Measurements from ENCODE around the gene VPS8. TPM values are rescaled to one million over a fixed set of nuclear protein-coding genes. Genes with fewer than 3 reads are reported as not detected.
"Not testable (repeated sequence)": the region's sequence is repeated elsewhere in the genome, so short reads cannot be mapped to it uniquely, and the experiment has no call there.

VPS8 gene
- polyA plus RNA-seq, 1 donor from 2014 or later, result 22.2 TPM

DNA sequence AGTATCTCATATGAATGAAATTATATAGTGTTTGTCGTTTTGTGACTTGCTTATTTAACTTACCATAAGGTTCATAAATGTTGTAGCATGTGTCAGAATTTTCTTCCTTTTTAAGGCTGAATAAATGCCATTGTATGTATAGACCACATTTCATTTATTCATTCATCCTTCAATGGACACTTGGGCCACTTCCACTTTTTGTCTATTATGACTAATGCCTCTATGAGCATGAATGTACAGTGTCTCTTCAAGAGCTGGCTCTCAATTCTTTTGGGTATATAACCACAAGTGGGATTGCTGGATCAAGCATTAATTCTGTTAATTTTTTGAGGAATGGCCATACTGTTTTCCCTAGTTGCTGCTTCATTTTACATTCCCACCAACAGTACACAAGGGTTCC is 156.1 kb downstream of the VPS8 start:
- no peaks in the 10 kb centered on the region for H3K9me3 Mint-ChIP-seq
- no peak overlapping the region for H3K27ac Mint-ChIP-seq
- no peaks in the 10 kb centered on the region for H3K27me3 Mint-ChIP-seq
- peaks cover 26% of the 10 kb centered on the region for H3K36me3 Mint-ChIP-seq
- H3K4me3 Mint-ChIP-seq, result no peak overlapping the region
- H3K4me1 Mint-ChIP-seq, result peaks cover 0 to 2% (median 0%) of the 10 kb centered on the region in 3 donors

DNA sequence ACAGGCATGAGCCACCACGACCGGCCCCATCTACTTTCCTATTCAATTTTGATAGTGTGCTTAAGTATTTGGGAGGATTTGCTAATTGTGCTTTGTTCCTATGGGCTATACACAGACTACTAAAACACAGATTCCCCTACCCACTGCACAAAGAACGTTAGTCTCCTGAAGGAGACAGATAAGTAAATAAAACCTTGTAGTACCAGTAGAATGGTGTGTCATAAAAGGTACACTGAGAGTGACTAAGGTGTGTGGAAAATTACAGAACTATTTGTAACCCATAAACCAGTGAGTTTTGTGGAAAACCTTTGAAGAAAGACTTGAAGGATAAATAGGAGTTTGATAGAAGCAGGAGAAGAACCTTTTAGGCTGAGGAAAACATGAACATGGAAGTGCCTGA is 158.2 kb downstream of the VPS8 start:
- peaks cover 30% of the 10 kb centered on the region for H3K36me3 Mint-ChIP-seq
- H3K27ac Mint-ChIP-seq, result no peak overlapping the region
- no peaks in the 10 kb centered on the region for H3K27me3 Mint-ChIP-seq
- H3K4me1 Mint-ChIP-seq, result peaks cover 0 to 5% (median 2%) of the 10 kb centered on the region in 3 donors
- peaks cover 2 to 9% (median 5%) of the 10 kb centered on the region in 3 donors for H3K9me3 Mint-ChIP-seq
- H3K4me3 Mint-ChIP-seq, result no peak overlapping the region

DNA sequence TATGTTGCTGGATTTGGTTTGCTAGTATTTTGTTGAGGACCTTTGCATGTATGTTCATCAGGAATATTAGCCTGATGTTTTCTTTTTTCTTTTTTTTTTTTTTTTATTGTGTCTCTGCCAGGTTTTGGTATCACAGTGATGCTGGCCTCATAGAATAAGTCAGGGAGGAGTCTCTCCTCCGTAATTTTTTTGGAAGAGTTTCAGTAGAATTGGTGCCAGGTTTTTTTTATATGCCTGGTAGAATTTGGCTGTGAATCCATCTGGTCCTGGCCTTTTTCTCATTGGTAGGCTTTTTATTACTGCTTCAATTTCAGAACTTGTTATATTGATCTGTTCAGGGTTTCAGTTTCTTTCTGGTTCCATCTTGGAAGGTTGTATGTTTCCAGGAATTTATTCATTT is 165.8 kb downstream of the VPS8 start:
- peaks cover 0 to 11% (median 6%) of the 10 kb centered on the region in 3 donors for H3K4me1 Mint-ChIP-seq
- H3K36me3 Mint-ChIP-seq, result peaks cover 28% of the 10 kb centered on the region
- no peak overlapping the region for H3K4me3 Mint-ChIP-seq
- H3K27ac Mint-ChIP-seq, result no peak overlapping the region
- H3K9me3 Mint-ChIP-seq, result peaks cover 6 to 19% (median 9%) of the 10 kb centered on the region in 3 donors
- H3K27me3 Mint-ChIP-seq, result no peaks in the 10 kb centered on the region

DNA sequence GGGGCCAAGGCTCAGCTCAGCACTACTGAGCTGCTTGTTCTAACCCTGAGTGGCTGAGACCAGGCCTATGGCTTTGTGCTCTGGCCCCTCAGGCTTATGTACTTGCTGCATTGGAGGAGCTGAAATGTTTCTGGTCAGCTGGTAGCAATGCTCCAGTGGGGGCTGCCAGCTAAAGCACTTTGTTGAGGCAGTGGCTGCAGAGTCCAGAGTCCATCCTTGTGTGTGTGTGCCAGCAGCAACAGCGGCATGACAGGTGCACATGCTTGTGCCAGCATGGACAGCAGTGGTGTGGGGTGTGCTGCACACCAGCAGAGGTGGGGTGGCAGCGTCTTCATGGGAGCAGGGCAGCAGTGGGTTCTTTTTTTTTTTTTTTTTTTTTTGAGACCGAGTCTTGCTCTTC is 169.1 kb downstream of the VPS8 start:
- peaks cover 26% of the 10 kb centered on the region for H3K36me3 Mint-ChIP-seq
- H3K4me3 Mint-ChIP-seq, result no peak overlapping the region
- peak overlapping the region in 1 of 3 donors; percentile 62 for H3K27ac Mint-ChIP-seq
- peaks cover 2 to 5% (median 3%) of the 10 kb centered on the region in 3 donors for H3K9me3 Mint-ChIP-seq
- H3K4me1 Mint-ChIP-seq, result peaks cover 0 to 6% (median 6%) of the 10 kb centered on the region in 3 donors
- no peaks in the 10 kb centered on the region for H3K27me3 Mint-ChIP-seq

DNA sequence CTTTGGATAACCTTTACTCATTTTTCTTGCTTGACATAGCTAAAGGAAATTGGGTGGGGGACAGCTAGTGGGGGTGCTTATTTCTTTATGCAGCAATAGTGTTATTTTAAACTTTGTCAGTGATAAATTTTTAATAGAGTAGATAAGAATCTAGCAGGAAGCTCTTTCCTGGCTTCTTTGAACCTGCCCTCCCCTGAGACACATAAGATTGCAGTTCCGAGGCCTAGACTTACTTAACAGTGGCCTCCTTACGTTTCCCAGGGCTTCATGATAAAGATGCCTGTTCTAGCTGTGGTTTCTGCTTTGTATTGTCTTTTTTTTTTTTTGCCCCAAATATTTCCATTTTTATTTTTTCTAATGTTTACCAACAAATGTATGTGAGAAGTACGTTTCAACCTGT is 170.1 kb downstream of the VPS8 start:
- Mint-ChIP-seq H3K9me3 (peaks cover 0 to under 1% (median 0%) of the 10 kb centered on the region in 3 donors), H3K36me3 (peaks cover 23% of the 10 kb centered on the region), H3K27me3 (no peaks in the 10 kb centered on the region), H3K4me1 (peaks cover 0 to 6% (median 4%) of the 10 kb centered on the region in 3 donors), H3K4me3 (no peak overlapping the region), H3K27ac (no peak overlapping the region)

DNA sequence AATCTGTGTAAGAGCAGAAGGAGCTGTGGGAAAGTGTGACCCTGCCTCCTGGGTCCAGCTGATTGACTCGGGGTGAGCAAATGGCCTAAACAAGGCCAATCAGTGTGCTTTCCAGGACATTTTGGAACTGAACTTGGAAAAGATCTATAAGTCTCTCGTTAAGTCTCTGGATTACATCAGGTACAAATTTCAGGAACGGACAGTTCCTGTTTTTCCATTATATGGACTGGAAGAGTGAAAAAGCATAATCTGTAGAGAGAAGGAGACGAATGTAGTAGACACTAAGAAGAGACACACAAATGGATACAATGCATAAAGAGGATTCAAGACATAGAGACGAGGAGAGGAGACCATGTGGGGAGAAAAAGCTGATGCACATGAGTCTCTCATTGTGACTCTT is 173.6 kb downstream of the VPS8 start:
- no peaks in the 10 kb centered on the region for H3K4me1 Mint-ChIP-seq
- peaks cover 18% of the 10 kb centered on the region for H3K36me3 Mint-ChIP-seq
- no peak overlapping the region for H3K4me3 Mint-ChIP-seq
- no peaks in the 10 kb centered on the region for H3K9me3 Mint-ChIP-seq
- no peaks in the 10 kb centered on the region for H3K27me3 Mint-ChIP-seq
- no peak overlapping the region for H3K27ac Mint-ChIP-seq

DNA sequence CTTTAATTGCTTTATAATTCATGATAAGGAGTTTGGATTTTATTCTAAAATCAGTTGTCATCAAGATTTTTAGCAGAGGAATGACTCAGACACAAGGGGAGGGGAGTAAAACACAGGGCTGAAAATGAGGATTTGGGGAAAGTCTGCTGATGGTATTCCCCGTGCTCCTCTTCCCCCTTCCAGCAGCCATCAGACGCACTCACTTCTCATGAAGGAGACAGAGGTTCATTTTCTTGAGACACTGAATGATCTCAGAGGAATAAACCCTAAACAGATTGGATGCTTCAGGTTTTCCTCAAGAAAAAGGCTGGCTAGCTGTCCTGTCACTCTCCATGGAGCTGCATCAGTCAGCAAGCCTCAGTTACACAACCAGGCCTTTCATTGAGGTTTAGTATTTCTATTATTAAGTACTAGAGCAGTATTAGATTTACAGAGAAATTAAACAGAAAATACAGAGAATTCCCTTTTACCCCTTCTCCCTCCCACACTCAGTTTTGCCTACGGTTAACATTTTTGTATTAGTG is 174.5 kb downstream of the VPS8 start:
- Mint-ChIP-seq H3K27me3 (no peaks in the 10 kb centered on the region), H3K27ac (no peak overlapping the region), H3K36me3 (peaks cover 18% of the 10 kb centered on the region), H3K9me3 (no peaks in the 10 kb centered on the region), H3K4me1 (no peaks in the 10 kb centered on the region), H3K4me3 (no peak overlapping the region)

DNA sequence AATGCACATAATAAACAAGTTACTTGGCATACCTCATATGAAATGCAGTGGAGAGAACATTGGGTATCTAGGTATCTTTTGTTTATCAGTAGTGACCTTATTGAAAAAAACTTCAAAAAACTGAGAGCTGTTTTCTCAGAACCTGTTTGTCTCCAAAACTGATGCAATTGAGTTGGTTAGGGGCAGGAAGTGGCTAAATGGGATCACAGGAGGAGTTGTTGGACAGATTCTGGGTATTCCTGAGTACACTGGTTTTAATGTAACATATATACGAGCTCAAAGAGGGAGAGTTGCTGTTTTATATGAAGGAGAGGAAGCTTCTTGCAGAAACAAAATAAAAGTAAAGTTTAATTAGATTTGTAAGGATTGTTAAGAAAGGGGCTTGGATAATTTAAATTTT is 181.4 kb downstream of the VPS8 start:
- Mint-ChIP-seq H3K9me3 (no peaks in the 10 kb centered on the region), H3K27me3 (no peaks in the 10 kb centered on the region), H3K36me3 (peaks cover 6% of the 10 kb centered on the region), H3K4me1 (no peaks in the 10 kb centered on the region), H3K4me3 (no peak overlapping the region), H3K27ac (no peak overlapping the region)

DNA sequence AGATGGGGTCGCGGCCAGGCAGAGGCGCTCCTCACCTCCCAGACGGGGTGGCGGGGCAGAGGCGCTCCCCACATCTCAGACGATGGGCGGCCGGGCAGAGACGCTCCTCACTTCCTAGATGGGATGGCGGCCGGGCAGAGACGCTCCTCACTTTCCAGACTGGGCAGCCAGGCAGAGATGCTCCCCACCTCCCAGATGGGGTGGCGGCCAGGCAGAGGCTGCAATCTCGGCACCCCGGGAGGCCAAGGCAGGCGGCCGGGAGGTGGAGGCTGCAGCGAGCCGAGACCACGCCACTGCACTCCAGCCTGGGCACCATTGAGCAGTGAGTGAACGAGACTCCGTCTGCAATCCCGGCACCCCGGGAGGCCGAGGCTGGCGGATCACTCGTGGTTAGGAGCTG is 191.9 kb downstream of the VPS8 start:
- H3K27me3 Mint-ChIP-seq, H3K27ac Mint-ChIP-seq, H3K4me3 Mint-ChIP-seq, H3K9me3 Mint-ChIP-seq, H3K4me1 Mint-ChIP-seq: not testable (repeated sequence)
- H3K36me3 Mint-ChIP-seq, result peaks cover 40% of the 10 kb centered on the region

DNA sequence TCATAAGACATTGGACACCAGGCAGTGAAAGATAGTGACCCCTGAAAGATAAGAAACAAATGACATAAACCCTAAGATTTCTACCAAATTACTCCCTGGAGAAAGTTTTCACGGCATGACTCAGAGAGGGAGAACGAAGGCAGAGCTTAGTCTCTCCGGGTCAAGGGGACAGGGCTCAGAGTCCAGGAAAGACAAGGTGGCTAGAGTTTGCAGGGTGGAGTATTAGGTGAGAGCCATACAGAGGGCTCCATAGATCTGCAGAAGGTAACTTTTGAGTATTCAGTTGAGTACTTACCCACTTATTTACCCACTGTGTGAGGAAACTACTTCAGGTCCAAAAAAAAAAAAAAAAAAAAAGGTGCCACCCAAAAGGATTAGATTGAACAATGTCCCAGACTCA is 197.7 kb downstream of the VPS8 start:
- Mint-ChIP-seq H3K9me3 (peaks cover 6 to 24% (median 14%) of the 10 kb centered on the region in 3 donors), H3K36me3 (peaks cover 23% of the 10 kb centered on the region), H3K27me3 (no peaks in the 10 kb centered on the region), H3K4me1 (no peaks in the 10 kb centered on the region), H3K4me3 (no peak overlapping the region), H3K27ac (peak overlapping the region in 1 of 3 donors; percentile 62)

DNA sequence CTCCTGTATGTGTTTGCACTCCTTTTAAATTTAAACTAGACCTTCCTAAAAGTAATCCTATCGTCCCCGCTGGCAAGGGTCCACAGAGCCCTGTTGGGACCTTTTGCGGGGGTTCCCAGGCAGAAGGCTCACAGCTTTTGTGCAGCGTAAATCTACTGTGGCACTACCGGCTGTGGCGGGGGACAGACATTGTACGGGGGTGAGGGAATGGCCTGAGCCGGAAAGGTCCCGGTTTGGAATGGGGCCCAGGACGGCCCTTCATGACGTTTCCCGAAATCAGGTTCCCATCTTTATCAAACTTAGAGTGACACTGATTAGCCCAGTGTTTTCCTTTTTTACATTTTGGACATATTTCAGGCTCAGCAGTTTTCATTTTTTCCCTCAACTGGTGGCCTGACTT is 205.6 kb downstream of the VPS8 start:
- peaks cover 16% of the 10 kb centered on the region for H3K36me3 Mint-ChIP-seq
- not testable (repeated sequence) for H3K27ac Mint-ChIP-seq

DNA sequence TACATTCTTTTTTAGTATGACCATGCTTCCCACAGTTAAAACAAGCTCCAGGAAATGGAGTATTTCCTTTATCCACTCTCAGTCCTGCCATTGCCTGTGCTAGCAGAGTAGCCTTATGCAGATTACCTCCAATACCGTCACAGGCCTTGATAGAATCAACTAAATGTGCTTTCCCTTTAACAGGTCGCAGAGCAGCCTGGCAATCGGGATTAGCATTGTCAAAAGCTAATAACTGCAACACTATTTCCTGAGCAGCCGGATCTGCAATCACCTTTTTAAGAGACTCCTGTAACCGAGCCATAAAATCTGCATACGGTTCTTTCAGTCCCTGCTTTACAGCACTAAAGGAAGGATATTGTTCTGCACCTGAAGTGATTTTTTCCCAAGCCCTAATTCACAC is 206.0 kb downstream of the VPS8 start:
- peaks cover 20% of the 10 kb centered on the region for H3K36me3 Mint-ChIP-seq
- H3K27me3 Mint-ChIP-seq, H3K4me1 Mint-ChIP-seq, H3K4me3 Mint-ChIP-seq, H3K27ac Mint-ChIP-seq: not testable (repeated sequence)
- H3K9me3 Mint-ChIP-seq, result peaks cover 4 to 14% (median 9%) of the 10 kb centered on the region in 3 donors

More for the DNA sequence above, 205.6 kb downstream of the VPS8 start:
- Mint-ChIP-seq H3K9me3 (peaks cover 4 to 14% (median 9%) of the 10 kb centered on the region in 3 donors), H3K4me3 (peak overlapping the region in 1 of 4 donors; percentile 30)
- not testable (repeated sequence) for H3K4me1 Mint-ChIP-seq, H3K27me3 Mint-ChIP-seq

DNA sequence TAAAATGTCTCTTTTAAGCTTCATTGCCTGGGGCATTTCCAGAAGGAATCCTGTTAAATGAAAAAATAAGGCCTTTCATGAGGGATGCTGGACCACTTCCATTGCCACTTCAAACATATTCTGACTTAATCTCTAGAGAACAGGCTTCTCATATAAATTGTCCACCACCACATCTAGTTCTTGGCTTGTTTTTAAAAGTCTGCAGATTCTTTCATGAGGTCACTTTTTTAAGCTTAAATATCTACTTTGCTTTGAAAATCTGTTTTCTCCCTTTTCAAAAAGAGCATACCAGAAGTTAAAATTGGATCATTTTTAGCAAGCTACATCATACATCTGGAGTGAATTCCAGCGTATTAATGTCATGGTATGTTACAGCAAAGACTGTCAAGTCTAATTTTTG is 209.3 kb downstream of the VPS8 start:
- no peaks in the 10 kb centered on the region for H3K4me1 Mint-ChIP-seq
- peaks cover 24% of the 10 kb centered on the region for H3K36me3 Mint-ChIP-seq
- no peak overlapping the region for H3K4me3 Mint-ChIP-seq
- H3K27me3 Mint-ChIP-seq, result no peaks in the 10 kb centered on the region
- H3K27ac Mint-ChIP-seq, result no peak overlapping the region
- peaks cover 3 to 10% (median 4%) of the 10 kb centered on the region in 3 donors for H3K9me3 Mint-ChIP-seq

DNA sequence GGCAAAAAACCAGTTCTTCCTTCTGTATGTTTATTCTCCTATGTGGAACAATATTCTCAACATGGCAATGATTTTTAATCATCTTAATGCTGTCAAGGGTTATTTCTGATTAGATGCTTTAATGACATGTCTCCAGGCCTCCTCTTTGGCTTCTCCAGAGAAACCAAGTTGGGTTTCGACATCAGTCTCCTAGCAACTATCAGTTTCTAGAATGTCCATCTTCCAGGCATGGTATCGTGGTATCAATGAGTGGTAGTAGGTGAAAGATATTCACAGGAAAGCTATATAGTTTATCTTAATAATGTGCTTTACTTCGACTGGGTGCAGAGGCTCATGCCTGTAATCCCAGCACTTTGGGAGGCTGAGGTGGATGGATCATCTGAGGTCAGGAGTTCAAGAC is 212.4 kb downstream of the VPS8 start:
- H3K27me3 Mint-ChIP-seq, result no peaks in the 10 kb centered on the region
- peaks cover 28% of the 10 kb centered on the region for H3K36me3 Mint-ChIP-seq

DNA sequence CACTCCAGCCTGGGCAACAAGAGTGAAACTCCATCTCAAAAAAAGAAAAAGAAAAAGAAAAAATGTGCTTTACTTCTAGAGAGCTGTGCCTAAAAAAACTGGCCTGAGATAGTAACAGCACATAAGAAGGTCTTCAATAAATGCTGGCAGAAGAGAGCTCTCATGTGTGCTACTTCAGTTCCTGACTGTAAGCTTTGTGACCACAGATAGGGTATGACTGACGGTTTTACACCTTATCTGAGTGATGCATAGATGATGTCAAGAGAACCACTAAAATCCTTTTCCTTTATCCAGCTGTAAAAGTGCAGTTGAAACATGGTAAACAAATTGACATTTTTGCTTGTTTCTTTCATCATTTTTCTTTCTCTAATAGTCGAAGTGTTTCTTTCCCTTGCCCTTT is 213.0 kb downstream of the VPS8 start:
- no peak overlapping the region for H3K4me3 Mint-ChIP-seq
- no peaks in the 10 kb centered on the region for H3K27me3 Mint-ChIP-seq
- H3K27ac Mint-ChIP-seq, result no peak overlapping the region
- H3K4me1 Mint-ChIP-seq, result no peaks in the 10 kb centered on the region
- peaks cover 27% of the 10 kb centered on the region for H3K36me3 Mint-ChIP-seq
- no peaks in the 10 kb centered on the region for H3K9me3 Mint-ChIP-seq

More for the DNA sequence above, 212.4 kb downstream of the VPS8 start:
- Mint-ChIP-seq H3K4me3 (no peak overlapping the region), H3K9me3 (no peaks in the 10 kb centered on the region), H3K4me1 (no peaks in the 10 kb centered on the region), H3K27ac (no peak overlapping the region)

DNA sequence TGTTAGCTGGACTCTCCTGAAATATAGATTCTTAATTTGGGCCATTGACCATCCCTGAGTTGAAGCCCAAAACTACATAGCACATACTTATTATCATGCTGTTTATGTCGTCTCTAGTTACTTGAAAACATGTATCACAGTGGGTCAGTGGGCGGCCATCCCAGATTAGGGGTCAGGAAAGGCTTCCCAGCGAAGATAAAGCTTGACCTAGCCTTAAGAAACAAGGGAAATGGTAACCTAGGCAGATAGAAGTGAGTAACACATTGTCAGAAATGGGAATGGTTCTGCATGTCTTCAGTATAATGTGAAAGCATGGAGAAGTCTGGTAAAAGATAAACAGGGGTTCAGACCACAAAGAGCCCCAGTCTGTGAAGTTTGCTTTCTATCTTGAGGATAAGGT is 216.2 kb downstream of the VPS8 start:
- Mint-ChIP-seq H3K4me3 (no peak overlapping the region), H3K36me3 (peaks cover 35% of the 10 kb centered on the region), H3K9me3 (no peaks in the 10 kb centered on the region), H3K4me1 (no peaks in the 10 kb centered on the region), H3K27ac (no peak overlapping the region), H3K27me3 (no peaks in the 10 kb centered on the region)
